Memory B cell (primary cell): Measurements from ENCODE around the gene CLEC4G.

ENCODE experiments used
- ATAC-seq: fragments of 150-1000 bp; cut with Tn5 transposase; 2 replicates; pipeline ENCODE4 v1.10.0; 2021; ENCODE audit warnings: low read depth, mild to moderate bottlenecking, moderate library complexity
- DNase-seq, 2 donors: peaks; one replicate each; pipeline ENCODE4 v3.0.0; 2022; ENCODE audit warnings: low spot score in 2 of 2
- H3K27ac Mint-ChIP-seq: one replicate; pipeline ENCODE4 v1.8.0; 2022; ENCODE audit warnings: mild to moderate bottlenecking, moderate library complexity, mixed read lengths
- H3K27me3 Mint-ChIP-seq: one replicate; pipeline ENCODE4 v1.8.0; 2022; ENCODE audit warnings: mixed read lengths
- H3K36me3 Mint-ChIP-seq: one replicate; pipeline ENCODE4 v1.8.0; 2022; ENCODE audit warnings: mild to moderate bottlenecking, mixed read lengths
- H3K4me1 Mint-ChIP-seq: one replicate; pipeline ENCODE4 v1.8.0; 2022; ENCODE audit warnings: mixed read lengths
- H3K4me3 Mint-ChIP-seq: one replicate; pipeline ENCODE4 v1.8.0; 2022; ENCODE audit warnings: mild to moderate bottlenecking, moderate library complexity, mixed read lengths
- H3K9me3 Mint-ChIP-seq: one replicate; pipeline ENCODE4 v1.8.0; 2022; ENCODE audit warnings: mixed read lengths

Gene CLEC4G

DNA sequence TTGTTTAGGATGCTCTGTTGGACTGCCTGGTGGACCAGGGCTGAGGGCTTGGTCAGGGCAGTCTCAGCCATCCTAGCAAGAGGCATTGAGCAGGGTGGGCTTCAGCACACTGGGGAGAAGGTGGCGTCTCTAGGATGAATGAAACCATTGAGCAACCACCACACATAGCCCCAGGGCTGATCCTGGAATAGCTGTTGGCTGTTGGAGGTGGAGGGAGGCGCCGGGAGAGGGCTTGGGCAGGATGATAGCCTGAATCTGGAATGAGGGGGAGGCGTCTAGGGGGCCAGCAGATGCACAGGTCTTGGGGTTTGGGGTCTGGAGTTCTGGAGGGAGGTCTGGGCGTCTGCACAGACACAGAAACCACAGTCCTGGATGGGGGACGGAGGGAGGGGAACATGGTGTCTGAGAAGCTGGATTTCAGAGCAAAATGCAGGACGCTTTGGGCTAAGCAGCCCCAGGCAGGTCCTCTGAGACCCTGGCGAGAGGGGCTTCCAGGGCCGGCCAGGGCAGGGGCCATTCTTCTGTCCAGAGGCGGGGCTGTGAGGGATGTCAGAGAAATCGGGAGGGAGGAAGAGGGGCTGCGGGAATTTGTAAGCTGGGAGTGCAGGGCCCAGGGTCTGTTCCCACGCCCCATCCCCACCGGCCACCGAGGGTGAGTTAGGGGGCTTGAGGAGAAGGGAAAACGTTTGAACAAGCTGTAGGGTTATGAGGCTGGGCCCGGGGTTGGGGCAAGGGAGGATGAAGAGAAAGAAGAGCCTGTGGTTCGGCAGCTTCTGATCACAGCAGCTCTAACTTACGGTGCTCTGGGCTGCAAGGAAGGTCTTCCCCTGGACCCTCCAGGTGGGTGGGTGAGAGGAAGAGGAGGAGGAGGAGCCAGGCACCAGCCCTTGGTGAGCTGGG, 46.1 kb downstream of the CLEC4G start:
- Mint-ChIP-seq H3K4me3 (no peak overlapping the region), H3K4me1 (peaks cover 17% of the 10 kb centered on the region), H3K27me3 (no peaks in the 10 kb centered on the region), H3K9me3 (no peaks in the 10 kb centered on the region), H3K27ac (peak overlapping the region; percentile 7), H3K36me3 (peaks cover 12% of the 10 kb centered on the region)
- no peak for DNase-seq
- no peak for ATAC-seq

DNA sequence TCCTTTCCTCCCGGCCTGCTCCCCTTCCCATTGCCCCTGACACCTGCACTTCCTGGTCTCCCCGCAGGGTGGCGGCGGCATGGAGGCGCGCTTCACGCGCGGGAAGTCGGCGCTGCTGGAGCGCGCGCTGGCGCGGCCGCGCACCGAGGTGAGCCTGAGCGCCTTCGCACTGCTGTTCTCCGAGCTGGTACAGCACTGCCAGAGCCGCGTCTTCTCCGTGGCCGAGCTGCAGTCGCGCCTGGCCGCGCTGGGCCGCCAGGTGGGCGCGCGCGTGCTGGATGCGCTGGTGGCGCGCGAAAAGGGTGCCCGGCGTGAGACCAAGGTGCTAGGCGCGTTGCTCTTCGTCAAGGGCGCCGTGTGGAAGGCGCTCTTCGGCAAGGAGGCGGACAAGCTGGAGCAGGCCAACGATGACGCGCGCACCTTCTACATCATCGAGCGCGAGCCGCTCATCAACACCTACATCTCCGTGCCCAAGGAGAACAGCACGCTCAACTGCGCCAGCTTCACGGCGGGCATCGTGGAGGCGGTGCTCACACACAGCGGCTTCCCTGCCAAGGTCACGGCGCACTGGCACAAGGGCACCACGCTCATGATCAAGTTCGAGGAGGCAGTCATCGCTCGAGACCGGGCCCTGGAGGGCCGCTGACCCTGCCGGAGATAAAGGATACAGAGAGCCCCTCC, 49.6 kb downstream of the CLEC4G start:
- H3K27ac Mint-ChIP-seq, result peak overlapping the region; percentile 93
- no peaks in the 10 kb centered on the region for H3K9me3 Mint-ChIP-seq
- H3K36me3 Mint-ChIP-seq, result peaks cover 9% of the 10 kb centered on the region
- ATAC-seq, result no peak
- H3K4me1 Mint-ChIP-seq, result peaks cover 36% of the 10 kb centered on the region
- peaks cover 10% of the 10 kb centered on the region for H3K27me3 Mint-ChIP-seq
- no peak for DNase-seq
- H3K4me3 Mint-ChIP-seq, result peak overlapping the region; percentile 97

DNA sequence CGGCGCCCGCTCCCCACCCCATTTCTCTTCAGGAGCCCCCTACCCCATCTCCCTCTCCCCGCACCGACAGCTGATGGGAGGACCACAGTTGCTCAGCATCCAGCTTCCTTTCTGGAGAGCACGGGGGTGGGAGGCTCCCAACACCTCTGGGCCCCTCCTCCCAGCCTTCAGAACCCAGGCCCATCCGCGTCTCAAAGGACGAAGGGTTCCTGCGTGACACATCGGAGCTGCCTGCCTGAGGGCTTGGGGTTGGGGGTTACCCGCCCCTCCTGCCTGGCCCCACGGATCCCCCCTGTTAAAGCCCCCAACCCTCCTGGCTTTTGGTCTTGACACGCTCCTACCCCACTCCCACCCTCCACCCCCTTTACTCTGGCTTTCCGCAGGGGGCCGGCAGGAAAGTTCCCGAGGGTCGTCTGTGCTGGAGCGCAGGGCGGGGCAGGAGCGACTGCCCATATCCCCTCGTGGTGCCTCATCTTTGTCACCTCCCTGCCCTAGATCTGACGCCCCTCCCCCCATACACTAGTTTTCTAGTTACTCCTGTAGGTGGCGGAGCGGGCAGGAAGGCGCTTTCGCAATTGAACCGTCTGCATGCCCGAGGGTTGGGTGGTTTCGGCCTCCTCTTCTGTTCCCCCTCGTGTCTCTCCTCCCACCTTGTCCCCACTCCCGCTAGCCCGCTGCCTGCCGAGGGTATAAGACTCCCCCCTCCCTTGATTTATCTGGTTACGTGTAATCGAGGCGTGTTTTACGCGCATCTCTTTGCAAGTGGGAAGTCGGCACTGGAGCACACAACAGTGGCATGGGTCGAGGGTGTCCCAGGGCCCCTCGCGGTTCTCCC, 50.4 kb downstream of the CLEC4G start:
- DNase-seq (peak; percentile 74 to 80), ATAC-seq (peak; percentile 52)
- Mint-ChIP-seq H3K4me3 (peak overlapping the region; percentile 97), H3K4me1 (peaks cover 40% of the 10 kb centered on the region), H3K36me3 (peaks cover 9% of the 10 kb centered on the region), H3K9me3 (no peaks in the 10 kb centered on the region), H3K27ac (peak overlapping the region; percentile 93), H3K27me3 (peaks cover 14% of the 10 kb centered on the region)

DNA sequence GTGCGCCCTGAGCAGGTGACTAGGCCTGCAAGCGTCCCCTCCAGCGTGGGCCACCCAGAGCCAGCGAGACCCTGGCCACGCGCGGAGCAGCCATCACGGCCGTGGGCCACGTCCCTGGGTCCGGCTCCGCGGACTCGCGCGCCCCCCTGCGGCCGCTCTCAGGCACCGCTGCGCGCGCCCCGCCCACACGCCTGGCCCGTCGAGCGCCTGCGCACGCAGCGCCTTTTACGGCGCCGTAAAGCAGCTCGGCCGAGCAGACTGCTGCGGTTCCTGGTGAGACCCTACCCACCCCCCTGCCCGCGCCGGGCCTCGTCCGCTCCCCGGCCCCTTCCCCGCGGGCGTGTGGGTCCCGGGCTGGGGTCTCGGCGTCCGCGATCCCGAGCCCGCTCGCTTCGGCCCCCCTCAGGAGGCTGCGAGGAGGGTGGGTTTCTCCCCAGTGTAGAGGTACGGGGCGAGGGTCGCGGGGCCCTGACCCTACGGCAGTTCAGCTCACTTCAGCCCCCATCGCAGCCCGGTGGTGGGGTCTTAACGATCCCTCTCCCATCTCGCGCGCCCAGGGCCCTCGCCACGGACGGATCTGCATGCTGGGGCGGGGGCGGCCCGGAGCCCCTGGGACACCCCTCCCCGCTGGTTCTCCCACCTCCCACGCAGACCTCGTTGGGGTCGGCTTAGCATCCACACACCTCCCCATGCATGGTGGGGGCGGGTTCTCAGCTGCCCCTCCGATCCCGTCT, 51.1 kb downstream of the CLEC4G start, which contains the start of gene TRAPPC5:
Gene TRAPPC5, plus strand, starts transcription at position 228 of the 734 bp plus-strand sequence. CDS start 1,421 bp downstream, outside the sequence.
- Mint-ChIP-seq H3K27me3 (peaks cover 16% of the 10 kb centered on the region), H3K9me3 (no peaks in the 10 kb centered on the region), H3K4me3 (peak within 1 kb of the TSS; percentile 97), H3K4me1 (peaks cover 48% of the 10 kb centered on the region), H3K27ac (peak within 1 kb of the TSS; percentile 93), H3K36me3 (peaks cover 9% of the 10 kb centered on the region)
- peak; percentile 86 to 94 for DNase-seq
- peak; percentile 48 for ATAC-seq

DNA sequence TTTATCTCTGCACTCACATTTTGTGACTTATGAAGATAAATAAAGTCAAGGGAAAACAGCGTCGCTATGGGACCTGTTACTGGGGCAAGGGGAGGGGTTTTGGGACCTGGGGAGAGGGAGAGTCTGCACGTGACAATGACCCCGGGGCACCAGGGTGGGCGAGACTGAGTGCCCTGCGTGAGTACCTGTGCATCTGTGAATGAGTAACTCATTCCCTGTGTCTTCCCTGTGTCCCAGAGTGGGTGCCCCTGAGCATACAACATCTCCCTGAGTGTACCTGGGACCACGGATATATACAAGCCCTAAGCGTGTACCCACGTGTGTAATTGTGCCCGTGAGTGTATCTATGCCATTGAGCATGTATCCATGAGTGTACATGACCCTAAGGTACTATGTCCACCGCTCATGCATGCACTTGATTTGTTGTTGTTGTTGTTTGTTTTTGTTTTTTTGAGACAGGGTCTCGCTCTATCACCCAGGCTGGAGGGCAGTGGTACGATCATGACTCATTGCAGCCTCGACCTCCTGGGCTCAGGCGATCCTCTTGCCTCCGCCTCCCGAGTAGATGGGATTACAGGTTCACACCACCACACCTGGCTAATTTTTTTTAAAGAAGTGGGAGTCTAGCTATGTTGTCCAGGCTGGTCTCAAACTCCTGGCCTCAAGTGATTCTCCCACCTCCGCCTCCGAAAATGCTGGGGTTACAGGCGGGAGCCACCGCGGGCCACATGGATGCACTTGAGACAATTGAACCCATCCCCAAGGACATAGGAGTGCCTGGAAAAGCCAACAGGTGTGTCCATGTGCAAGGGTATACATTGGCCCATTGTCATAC, 51.9 kb downstream of the CLEC4G start:
- peak overlapping the region; percentile 97 for H3K4me3 Mint-ChIP-seq
- peak overlapping the region; percentile 87 for H3K27ac Mint-ChIP-seq
- peaks cover 17% of the 10 kb centered on the region for H3K27me3 Mint-ChIP-seq
- ATAC-seq (no peak), DNase-seq (no peak)
- peaks cover 44% of the 10 kb centered on the region for H3K4me1 Mint-ChIP-seq
- no peaks in the 10 kb centered on the region for H3K9me3 Mint-ChIP-seq
- H3K36me3 Mint-ChIP-seq, result peaks cover 9% of the 10 kb centered on the region

DNA sequence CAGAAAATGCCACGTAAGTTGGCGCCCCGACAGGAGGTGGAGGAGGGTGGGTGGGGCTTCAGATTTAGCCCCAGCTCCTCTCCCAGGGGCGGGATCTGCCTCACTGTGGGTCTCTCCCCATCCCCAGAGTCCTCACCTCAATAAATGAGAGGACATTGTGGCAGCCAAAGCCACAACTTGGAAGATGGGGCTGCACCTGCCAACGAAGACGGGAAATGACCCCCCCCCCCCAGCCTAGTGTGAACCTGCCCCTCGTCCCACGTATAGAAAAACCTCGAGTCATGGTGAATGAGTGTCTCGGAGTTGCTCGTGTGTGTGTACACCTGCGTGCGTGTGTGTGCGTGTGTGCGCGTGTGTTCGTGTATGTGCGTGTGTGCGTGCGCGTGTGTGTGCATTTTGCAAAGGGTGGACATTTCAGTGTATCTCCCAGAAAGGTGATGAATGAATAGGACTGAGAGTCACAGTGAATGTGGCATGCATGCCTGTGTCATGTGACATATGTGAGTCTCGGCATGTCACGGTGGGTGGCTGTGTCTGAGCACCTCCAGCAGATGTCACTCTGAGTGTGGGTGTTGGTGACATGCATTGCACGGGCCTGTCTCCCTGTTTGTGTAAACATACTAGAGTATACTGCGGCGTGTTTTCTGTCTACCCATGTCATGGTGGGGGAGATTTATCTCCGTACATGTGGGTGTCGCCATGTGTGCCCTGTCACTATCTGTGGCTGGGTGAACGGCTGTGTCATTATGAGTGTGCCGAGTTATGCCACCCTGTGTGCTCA, 52.7 kb downstream of the CLEC4G start:
- Mint-ChIP-seq H3K27me3 (peaks cover 19% of the 10 kb centered on the region), H3K4me1 (peaks cover 46% of the 10 kb centered on the region), H3K9me3 (no peaks in the 10 kb centered on the region), H3K4me3 (peak overlapping the region; percentile 75), H3K36me3 (peaks cover 9% of the 10 kb centered on the region), H3K27ac (peak overlapping the region; percentile 87)
- DNase-seq (peak; percentile 68 to 76), ATAC-seq (peak; percentile 83)
